GM18526 (cell line): Measurements from ENCODE around the gene DLG1.

Experiments
- POLR2A ChIP-seq: IDR thresholded peaks from 3 replicates; pipeline ENCODE4 v1.6.1; 2011; ENCODE audit not compliant: insufficient read length; ENCODE audit errors: extremely low read depth

DLG1 gene

GRCh38 chr3:197151580-197151979 lies 146.8 kb downstream of the DLG1 start:
- no peak for TF ChIP-seq POLR2A

GRCh38 chr3:197149528-197149927 lies 148.9 kb downstream of the DLG1 start:
- no peak for TF ChIP-seq POLR2A

DNA sequence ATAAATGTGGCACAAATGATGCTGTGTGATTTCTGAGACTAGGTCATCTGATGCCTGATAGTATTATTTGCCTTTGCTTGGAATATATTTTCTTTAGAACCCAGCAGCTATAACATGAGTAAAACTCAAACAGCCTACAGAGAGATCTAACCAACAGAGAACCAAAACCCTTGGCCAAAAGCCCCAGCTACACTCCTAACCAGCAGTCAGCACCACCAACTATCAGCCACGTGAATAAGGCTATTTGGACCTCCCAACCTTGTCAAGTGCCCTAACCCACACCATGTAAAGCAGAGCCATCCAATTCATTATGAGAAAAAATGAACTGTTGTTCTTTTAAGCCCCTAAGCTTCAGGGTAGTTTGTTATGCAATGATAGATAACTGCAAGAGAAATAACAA lies 154.2 kb downstream of the DLG1 start:
- no peak for TF ChIP-seq POLR2A

- TF ChIP-seq POLR2A, result no peak
These were observed 158.8 kb downstream of the DLG1 start for GRCh38 chr3:197139586-197139985.

DNA sequence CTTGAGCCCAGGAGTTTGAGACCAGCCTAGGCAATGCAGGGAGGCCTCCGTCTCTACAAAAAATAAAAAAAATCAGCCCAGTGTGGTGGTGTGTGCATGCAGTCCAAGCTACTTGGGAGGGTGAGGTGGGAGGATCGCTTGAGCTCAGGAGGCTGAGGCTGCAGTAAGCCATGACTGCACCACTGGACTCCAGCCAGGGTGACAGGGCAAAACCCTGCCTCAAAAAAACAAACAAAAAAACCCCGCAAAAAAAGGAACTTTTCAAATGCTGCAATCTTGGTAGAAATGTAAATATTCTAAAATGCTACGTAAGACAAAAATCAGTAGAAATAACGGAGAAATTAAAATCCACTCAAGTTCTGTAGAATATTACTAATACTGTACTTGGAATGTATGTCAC lies 160.7 kb downstream of the DLG1 start:
- no peak for TF ChIP-seq POLR2A

- no peak for TF ChIP-seq POLR2A
These were observed 161.7 kb downstream of the DLG1 start for GRCh38 chr3:197136744-197137143.

DNA sequence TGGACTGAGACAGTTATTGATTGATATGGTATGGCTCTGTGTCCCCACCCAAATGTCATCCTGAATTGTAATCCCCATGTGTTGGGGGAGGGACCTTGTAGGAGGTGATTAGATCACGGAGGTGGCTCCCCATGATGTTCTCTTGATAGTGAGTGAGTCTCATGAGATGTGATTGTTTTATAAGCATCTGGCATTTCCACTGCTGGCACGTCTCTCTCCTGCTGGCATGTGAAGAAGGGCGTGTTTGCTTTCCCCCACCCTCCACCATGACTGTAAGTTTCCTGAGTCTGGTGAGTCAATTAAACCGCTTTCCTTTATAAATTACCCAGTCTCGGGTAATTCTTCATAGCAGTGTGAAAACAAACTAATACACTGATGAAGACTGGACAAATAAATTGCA lies 163.2 kb downstream of the DLG1 start:
- TF ChIP-seq POLR2A, result no peak

DNA sequence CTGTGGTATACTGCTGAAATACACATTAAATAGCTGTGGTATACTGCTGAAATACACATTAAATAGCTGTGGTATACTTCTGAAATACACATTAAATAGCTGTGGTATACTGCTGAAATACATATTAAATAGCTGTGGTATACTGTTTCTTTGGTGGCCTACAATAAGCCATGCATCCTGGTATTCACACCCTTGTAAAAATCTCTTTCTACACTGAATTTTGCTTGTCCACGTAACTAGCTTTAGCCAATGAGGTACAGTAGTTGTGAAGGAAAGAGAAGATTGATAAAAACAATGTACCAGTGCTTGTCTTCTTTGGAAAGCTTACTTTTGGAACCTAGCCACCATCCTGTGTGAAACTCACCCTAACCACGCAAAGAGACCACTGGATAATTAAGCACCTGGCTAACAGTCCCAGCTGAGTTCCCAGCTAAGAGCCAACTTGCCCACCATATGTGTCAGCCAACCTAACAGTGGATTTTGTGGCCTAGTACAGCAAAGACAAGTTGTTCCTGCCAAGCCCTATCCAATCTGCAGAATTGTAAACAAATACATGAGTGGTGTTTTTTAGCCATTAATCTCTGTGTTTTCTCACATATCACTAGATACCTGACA lies 165.4 kb downstream of the DLG1 start:
- TF ChIP-seq POLR2A, result no peak

- TF ChIP-seq POLR2A, result no peak
These were observed 172.8 kb downstream of the DLG1 start for GRCh38 chr3:197125636-197126035.

DNA sequence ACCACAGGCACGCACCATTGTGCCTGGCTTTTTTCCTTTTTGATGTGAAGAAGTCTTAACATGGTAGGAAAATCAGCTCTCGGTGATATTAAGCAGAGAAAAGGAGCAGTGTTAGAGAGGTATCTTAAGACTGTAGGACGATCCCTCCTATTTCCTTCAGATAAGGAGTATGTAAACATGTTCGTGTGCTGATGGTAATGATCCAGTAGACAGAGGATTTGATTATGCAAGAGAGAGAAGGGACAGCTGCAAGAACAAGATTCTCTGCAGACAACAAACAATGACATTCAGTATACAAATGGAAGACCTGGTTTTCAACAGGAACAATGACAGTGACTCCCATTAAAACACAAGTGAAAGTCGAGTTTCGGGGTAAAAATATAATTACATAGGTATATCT lies 173.7 kb downstream of the DLG1 start:
- no peak for TF ChIP-seq POLR2A

DNA sequence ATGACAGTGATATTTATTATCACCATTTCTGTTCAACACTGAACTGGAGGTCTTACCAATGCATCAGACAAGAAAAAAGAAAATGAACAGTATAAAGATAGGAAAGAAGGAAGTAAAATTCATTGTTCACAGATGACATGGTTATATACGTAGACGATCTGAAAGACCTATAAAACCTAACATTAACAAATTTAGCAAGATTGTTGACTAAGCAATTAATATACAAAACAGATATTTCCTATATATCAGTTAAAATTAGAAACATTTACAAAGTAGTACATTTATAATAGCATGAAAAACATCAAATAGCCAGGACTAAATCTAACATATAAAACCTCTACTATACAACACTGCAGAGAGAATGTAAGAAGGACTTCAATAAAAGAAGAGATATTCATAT lies 176.0 kb downstream of the DLG1 start:
- no peak for TF ChIP-seq POLR2A

- no peak for TF ChIP-seq POLR2A
These were observed 181.3 kb downstream of the DLG1 start for GRCh38 chr3:197117114-197117513.

GRCh38 chr3:197114007-197114406 lies 184.4 kb downstream of the DLG1 start:
- TF ChIP-seq POLR2A, result no peak

DNA sequence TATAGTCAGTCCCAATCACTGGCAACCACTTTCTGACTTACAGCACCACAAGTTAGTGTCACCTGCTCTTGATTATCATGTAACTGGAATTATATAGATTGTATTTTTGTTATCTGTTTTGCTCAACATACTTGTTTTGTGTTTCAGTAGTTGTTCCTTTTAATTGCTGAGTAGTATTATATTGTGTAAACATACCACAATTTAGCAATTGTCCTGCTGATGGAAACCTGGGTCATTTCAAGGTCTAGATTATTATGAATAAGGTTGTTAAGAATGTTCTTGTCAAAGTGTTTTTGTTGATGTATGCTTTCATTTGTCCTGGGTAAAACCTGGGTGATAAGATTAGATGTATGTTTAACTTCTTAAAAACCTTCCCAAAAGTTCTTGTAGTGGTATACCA lies 186.7 kb downstream of the DLG1 start:
- TF ChIP-seq POLR2A, result no peak

DNA sequence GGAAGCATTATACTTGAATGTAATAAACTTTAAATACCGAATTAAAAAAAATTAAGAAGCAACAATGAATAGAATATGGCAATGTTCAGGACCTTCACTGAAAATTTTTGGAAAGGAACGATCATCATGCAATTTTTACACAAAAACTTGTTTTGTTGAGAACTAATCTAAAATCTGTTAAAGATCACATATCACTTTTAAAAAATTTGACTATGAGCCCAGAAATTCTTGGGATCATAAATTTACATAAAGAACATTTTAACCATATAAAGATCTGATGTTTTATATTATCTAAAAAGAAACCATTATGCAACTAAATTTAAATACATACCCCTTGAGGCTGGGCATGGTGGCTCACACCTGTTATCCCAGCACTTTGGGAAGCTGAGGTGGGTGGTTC lies 192.6 kb downstream of the DLG1 start:
- no peak for TF ChIP-seq POLR2A

- no peak for TF ChIP-seq POLR2A
These were observed 193.7 kb downstream of the DLG1 start for GRCh38 chr3:197104738-197105137.

- no peak for TF ChIP-seq POLR2A
These were observed 194.6 kb downstream of the DLG1 start for GRCh38 chr3:197103766-197104165.

- no peak for TF ChIP-seq POLR2A
These were observed 204.5 kb downstream of the DLG1 start for GRCh38 chr3:197093871-197094270.

DNA sequence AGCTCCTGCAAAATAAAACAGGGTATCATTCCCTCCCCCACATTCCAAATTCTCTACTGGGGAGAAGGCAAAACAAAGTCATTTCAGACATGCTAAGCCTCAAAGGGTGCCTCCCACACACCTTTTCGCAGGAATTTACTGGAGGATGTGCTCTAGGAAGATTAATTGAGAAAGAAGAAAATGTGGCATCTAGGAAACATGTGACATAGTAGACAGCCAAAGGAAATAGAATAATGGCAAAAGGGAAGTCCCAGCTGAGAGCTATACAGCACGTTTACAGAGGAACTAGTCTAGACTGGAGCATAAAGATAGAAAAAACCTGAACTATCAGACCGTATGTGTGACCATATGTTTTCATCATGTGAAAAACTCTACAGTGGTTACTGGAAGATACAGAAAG lies 210.0 kb downstream of the DLG1 start:
- no peak for TF ChIP-seq POLR2A

DNA sequence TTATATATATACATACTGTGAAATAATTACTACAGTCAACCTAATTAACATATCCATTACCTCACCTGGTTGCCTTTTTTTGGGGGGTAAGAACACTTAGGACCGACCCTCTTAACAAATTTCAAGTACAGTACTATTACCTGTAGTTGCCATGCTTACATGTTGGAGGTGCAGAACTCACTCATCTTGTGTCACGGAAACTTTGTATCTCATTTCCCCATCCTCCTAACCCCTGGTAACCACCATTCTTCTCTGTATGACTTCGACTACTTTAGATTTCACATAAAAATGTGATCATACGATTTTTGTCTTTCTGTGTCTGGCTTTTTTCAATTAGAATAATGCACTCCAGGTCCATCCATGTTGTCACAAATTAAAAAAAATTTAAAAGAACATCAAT lies 213.3 kb downstream of the DLG1 start:
- TF ChIP-seq POLR2A, result no peak
